ENCODE measurements around the gene DLG4.

Gene DLG4

DNA sequence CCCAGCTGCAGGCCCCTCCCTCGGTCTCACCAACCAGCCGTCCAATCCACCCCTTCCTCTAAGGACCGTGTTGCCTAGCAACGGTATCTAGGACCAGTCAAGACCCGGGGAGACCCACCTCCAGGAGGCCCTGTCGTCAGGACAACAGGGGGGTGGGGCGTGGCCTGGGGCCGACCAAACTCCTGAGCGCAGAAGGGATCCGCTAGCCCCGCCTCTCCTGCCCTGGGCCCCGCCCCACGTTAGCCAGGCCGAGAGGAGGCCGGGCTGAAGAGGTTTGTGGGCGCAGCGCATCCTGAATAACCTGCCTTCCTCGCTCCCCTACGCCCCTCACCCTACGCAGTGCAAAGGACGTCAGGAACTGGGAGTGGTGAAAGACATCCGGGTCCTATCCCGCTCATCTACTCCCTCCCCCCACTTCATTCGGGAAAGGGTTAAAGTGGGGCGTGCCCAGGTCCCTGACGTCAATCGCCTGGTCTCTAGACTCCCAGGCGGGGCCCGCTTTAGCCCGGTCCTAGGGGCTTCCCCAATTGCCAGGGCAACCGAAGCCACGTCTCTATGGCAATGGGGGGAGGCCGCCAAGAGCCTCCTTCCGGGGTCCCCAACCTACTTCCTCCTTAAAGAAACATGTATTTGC is 14.7 kb downstream of the DLG4 start (continued):
- TF ChIP-seq EGR2 (tag by site-specific recombination; IDR thresholded peaks at IDR 0.05; ENCODE audit: low read depth) (peak; percentile 72), ZNF701 (tag by site-specific recombination; IDR thresholded peaks at IDR 0.05) (no peak), ZSCAN30 (tag by site-specific recombination; IDR thresholded peaks at IDR 0.05) (no peak), ZNF350 (tag by site-specific recombination; IDR thresholded peaks at IDR 0.05) (no peak), HOXC10 (CRISPR knock-in tag; IDR thresholded peaks at IDR 0.05) (no peak), ZFP69B (tag by site-specific recombination; IDR thresholded peaks at IDR 0.05) (peak; percentile 65; the same call in 1 of the 2 replicates), ZNF777 (tag by site-specific recombination; IDR thresholded peaks at IDR 0.05; ENCODE audit: borderline replicate concordance) (0 out of 2 replicates have a peak, but pooled peaks have one; percentile 40), MZF1 (tag by site-specific recombination; IDR thresholded peaks at IDR 0.05; ENCODE audit: borderline replicate concordance) (no peak), ZNF341 (tag by site-specific recombination; IDR thresholded peaks at IDR 0.05; ENCODE audit: low read depth) (peak; percentile 28; the same call in 1 of the 2 replicates), KLF16 (tag by site-specific recombination; IDR thresholded peaks at IDR 0.05) (peak; percentile 89), ZEB2 (tag by site-specific recombination; IDR thresholded peaks at IDR 0.05) (peak; percentile 48; the same call in 1 of the 2 replicates), ZNF202 (tag by site-specific recombination; IDR thresholded peaks at IDR 0.05; ENCODE audit: borderline replicate concordance) (no peak), ZNF423 (tag by site-specific recombination; IDR thresholded peaks at IDR 0.05) (no peak), ZFP3 (tag by site-specific recombination; IDR thresholded peaks at IDR 0.05; ENCODE audit: low read depth) (no peak), ZNF660 (tag by site-specific recombination; IDR thresholded peaks at IDR 0.05) (no peak), ZNF391 (tag by site-specific recombination; IDR thresholded peaks at IDR 0.05; ENCODE audit: borderline replicate concordance, low read depth) (no peak), ZNF626 (tag by site-specific recombination; IDR thresholded peaks at IDR 0.05) (no peak), SETDB1 (IDR thresholded peaks at IDR 0.05; ENCODE audit: insufficient read length, low read length) (no peak), GLIS1 (tag by site-specific recombination; IDR thresholded peaks at IDR 0.05) (peak; percentile 51), ZSCAN16 (tag by site-specific recombination; IDR thresholded peaks at IDR 0.05) (no peak), ZNF571 (tag by site-specific recombination; IDR thresholded peaks at IDR 0.05) (no peak)
- TF ChIP-seq, protein P1, sequence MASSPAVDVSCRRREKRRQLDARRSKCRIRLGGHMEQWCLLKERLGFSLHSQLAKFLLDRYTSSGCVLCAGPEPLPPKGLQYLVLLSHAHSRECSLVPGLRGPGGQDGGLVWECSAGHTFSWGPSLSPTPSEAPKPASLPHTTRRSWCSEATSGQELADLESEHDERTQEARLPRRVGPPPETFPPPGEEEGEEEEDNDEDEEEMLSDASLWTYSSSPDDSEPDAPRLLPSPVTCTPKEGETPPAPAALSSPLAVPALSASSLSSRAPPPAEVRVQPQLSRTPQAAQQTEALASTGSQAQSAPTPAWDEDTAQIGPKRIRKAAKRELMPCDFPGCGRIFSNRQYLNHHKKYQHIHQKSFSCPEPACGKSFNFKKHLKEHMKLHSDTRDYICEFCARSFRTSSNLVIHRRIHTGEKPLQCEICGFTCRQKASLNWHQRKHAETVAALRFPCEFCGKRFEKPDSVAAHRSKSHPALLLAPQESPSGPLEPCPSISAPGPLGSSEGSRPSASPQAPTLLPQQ (tag by site-specific recombination; IDR thresholded peaks at IDR 0.05): no peak
- TF ChIP-seq, protein P2, sequence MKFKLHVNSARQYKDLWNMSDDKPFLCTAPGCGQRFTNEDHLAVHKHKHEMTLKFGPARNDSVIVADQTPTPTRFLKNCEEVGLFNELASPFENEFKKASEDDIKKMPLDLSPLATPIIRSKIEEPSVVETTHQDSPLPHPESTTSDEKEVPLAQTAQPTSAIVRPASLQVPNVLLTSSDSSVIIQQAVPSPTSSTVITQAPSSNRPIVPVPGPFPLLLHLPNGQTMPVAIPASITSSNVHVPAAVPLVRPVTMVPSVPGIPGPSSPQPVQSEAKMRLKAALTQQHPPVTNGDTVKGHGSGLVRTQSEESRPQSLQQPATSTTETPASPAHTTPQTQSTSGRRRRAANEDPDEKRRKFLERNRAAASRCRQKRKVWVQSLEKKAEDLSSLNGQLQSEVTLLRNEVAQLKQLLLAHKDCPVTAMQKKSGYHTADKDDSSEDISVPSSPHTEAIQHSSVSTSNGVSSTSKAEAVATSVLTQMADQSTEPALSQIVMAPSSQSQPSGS (tag by site-specific recombination; IDR thresholded peaks at IDR 0.05; ENCODE audit: low read depth): peak; percentile 55
- TF ChIP-seq, protein P3, sequence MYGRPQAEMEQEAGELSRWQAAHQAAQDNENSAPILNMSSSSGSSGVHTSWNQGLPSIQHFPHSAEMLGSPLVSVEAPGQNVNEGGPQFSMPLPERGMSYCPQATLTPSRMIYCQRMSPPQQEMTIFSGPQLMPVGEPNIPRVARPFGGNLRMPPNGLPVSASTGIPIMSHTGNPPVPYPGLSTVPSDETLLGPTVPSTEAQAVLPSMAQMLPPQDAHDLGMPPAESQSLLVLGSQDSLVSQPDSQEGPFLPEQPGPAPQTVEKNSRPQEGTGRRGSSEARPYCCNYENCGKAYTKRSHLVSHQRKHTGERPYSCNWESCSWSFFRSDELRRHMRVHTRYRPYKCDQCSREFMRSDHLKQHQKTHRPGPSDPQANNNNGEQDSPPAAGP (tag by site-specific recombination; IDR thresholded peaks at IDR 0.05): peak; percentile 77
- TF ChIP-seq, protein P4, sequence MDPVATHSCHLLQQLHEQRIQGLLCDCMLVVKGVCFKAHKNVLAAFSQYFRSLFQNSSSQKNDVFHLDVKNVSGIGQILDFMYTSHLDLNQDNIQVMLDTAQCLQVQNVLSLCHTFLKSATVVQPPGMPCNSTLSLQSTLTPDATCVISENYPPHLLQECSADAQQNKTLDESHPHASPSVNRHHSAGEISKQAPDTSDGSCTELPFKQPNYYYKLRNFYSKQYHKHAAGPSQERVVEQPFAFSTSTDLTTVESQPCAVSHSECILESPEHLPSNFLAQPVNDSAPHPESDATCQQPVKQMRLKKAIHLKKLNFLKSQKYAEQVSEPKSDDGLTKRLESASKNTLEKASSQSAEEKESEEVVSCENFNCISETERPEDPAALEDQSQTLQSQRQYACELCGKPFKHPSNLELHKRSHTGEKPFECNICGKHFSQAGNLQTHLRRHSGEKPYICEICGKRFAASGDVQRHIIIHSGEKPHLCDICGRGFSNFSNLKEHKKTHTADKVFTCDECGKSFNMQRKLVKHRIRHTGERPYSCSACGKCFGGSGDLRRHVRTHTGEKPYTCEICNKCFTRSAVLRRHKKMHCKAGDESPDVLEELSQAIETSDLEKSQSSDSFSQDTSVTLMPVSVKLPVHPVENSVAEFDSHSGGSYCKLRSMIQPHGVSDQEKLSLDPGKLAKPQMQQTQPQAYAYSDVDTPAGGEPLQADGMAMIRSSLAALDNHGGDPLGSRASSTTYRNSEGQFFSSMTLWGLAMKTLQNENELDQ (tag by site-specific recombination; IDR thresholded peaks at IDR 0.05; ENCODE audit: low read depth): no peak
- TF ChIP-seq, protein P5, sequence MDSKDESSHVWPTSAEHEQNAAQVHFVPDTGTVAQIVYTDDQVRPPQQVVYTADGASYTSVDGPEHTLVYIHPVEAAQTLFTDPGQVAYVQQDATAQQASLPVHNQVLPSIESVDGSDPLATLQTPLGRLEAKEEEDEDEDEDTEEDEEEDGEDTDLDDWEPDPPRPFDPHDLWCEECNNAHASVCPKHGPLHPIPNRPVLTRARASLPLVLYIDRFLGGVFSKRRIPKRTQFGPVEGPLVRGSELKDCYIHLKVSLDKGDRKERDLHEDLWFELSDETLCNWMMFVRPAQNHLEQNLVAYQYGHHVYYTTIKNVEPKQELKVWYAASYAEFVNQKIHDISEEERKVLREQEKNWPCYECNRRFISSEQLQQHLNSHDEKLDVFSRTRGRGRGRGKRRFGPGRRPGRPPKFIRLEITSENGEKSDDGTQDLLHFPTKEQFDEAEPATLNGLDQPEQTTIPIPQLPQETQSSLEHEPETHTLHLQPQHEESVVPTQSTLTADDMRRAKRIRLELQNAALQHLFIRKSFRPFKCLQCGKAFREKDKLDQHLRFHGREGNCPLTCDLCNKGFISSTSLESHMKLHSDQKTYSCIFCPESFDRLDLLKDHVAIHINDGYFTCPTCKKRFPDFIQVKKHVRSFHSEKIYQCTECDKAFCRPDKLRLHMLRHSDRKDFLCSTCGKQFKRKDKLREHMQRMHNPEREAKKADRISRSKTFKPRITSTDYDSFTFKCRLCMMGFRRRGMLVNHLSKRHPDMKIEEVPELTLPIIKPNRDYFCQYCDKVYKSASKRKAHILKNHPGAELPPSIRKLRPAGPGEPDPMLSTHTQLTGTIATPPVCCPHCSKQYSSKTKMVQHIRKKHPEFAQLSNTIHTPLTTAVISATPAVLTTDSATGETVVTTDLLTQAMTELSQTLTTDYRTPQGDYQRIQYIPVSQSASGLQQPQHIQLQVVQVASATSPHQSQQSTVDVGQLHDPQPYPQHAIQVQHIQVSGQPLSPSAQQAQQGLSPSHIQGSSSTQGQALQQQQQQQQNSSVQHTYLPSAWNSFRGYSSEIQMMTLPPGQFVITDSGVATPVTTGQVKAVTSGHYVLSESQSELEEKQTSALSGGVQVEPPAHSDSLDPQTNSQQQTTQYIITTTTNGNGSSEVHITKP (tag by site-specific recombination; IDR thresholded peaks at IDR 0.05): peak; percentile 89
- TF ChIP-seq, protein P6, sequence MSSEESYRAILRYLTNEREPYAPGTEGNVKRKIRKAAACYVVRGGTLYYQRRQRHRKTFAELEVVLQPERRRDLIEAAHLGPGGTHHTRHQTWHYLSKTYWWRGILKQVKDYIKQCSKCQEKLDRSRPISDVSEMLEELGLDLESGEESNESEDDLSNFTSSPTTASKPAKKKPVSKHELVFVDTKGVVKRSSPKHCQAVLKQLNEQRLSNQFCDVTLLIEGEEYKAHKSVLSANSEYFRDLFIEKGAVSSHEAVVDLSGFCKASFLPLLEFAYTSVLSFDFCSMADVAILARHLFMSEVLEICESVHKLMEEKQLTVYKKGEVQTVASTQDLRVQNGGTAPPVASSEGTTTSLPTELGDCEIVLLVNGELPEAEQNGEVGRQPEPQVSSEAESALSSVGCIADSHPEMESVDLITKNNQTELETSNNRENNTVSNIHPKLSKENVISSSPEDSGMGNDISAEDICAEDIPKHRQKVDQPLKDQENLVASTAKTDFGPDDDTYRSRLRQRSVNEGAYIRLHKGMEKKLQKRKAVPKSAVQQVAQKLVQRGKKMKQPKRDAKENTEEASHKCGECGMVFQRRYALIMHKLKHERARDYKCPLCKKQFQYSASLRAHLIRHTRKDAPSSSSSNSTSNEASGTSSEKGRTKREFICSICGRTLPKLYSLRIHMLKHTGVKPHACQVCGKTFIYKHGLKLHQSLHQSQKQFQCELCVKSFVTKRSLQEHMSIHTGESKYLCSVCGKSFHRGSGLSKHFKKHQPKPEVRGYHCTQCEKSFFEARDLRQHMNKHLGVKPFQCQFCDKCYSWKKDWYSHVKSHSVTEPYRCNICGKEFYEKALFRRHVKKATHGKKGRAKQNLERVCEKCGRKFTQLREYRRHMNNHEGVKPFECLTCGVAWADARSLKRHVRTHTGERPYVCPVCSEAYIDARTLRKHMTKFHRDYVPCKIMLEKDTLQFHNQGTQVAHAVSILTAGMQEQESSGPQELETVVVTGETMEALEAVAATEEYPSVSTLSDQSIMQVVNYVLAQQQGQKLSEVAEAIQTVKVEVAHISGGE (tag by site-specific recombination; conservative IDR thresholded peaks at IDR 0.05; ENCODE audit: low read depth): no peak

Data from HEK293 (cell line).